Epidermal melanocyte (primary cell): ENCODE results near the gene TP53TG3.
"Not testable (repeated sequence)": the region's sequence is repeated elsewhere in the genome, so short reads cannot be mapped to it uniquely, and the experiment has no call there.

Experiments
- DNase-seq: peaks from one replicate; pipeline ENCODE4 v3.0.0; 2011; ENCODE audit warnings: low spot score; ENCODE audit not compliant: insufficient read length

TP53TG3 gene

DNA sequence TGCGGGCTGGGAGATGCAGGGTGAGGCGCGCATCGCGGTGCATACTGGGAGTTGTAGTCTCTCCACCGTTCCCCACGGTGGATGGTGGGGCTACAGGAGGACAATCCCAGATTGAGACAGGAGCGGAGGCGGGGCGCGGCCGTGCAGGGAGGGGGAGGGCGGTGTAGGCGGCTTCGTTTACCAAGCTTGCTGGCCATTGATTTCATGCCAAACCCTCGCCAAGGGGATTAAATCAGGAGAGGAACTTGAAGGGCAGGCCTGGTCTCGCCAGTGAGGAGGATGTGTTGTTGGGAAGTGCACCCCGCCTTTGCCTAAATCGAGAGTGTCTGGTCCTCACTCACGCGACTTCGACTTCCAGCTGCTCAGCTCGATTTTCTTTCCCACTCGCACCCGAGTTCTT lies at the start of gene TP53TG3:
Gene TP53TG3, minus strand, starts transcription at position 101 of the 400 bp plus-strand sequence. Its CDS starts 68 bp downstream, at position 33.
- DNase-seq, result not testable (repeated sequence)

DNA sequence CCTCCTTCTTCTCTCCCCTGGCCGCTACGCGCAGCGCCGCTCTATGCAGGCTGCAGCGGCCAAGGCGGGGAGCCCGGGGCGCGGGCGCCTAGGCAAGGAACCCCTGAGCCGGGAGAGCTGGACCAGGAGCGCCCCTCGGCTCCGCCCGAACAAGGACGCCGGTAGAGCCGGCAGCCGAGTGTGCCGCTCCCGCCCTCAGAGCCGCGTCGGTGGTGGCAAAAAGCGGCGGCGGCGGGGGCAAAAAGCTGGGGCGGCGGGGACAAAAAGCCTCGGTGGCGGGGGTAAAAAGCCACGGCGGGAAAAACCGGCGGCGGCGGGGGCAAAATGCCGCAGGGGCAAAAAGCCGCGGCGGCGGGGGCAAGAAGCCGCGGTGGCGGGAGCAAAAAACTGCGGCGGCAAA lies 25.1 kb downstream of the TP53TG3 start:
- DNase-seq, result not testable (repeated sequence)

GRCh38 chr16:32647562-32647961 lies 28.4 kb downstream of the TP53TG3 start:
- not testable (repeated sequence) for DNase-seq

DNA sequence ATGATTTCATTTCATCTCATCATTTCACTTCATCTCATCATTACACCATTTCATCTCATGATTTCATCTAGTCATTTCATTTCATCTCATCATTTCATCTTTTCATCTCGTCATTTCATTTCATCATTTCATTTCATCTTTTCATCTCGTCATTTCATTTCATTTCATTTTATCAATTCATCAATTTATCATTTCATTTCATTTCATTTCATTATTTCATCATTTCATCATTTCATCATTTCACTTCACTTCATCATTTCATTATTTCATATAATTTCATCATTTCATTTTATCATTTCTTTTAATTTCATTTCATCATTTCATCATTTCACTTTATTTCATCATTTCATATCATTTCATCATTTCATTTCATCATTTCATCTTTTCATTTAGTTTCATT lies 29.2 kb downstream of the TP53TG3 start:
- not testable (repeated sequence) for DNase-seq

GRCh38 chr16:32646177-32646576 lies 29.8 kb downstream of the TP53TG3 start:
- not testable (repeated sequence) for DNase-seq

DNA sequence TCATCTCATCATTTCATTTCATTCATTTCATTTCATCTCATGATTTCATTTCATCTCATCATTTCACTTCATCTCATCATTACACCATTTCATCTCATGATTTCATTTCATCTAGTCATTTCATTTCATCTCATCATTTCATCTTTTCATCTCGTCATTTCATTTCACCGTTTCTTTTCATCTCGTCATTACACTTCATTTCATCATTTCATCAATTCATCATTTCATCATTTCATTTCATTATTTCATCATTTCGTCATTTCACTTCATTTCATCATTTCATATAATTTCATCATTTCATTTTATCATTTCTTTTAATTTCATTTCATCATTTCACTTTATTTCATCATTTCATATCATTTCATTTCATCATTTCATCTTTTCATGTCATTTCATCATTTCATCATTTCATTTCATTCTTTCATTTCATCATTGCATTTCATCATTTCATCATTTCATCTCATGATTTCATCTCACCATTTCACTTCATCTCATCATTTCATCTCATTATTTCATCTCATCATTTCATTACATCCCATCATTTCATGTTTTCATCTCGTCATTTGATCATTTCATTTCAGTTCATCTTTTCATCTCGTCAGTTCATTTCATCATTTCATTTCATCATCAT lies 30.6 kb downstream of the TP53TG3 start:
- DNase-seq, result not testable (repeated sequence)

DNA sequence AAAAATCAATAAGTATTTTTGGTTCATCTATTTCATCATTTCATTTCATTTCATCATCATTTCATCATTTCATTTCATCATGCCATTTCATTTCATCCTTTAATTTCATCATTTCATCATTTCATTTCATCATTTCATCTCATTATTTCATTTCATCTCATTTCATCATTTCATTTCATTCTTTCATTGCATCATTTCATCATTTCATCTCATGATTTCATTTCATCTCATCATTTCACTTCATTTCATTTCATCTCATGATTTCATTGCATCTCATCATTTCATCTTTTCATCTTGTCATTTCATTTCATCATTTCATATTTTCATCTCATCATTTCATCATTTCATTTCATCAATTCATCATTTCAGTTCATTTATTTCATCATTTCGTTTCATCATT lies 31.2 kb downstream of the TP53TG3 start:
- not testable (repeated sequence) for DNase-seq

- DNase-seq, result not testable (repeated sequence)
Measured at GRCh38 chr16:32637614-32638013, 38.4 kb downstream of the TP53TG3 start.

DNA sequence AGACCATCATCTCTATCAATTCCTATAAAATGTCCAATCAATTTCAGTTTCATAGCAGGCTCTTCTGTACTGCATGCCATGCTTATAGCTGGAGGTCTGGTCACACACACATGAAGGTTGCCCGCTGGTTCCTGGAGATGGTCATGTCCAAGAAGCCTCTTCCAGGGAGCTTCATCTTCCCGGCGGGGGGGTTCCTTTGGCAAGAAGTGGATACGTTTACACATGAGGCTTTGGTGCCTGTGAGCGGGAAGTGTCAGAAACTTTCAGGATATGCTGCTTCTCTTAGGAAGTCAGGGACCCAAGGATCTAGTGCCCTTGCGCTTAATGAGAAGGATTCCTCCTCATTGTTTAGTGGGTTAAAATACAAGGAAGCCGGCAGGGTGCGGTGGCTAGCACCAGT lies 43.9 kb downstream of the TP53TG3 start:
- DNase-seq, result not testable (repeated sequence)
